HG03097 (cell line): ENCODE measurements around the gene AKR1A1.
"Not testable (repeated sequence)": the region's sequence is repeated elsewhere in the genome, so short reads cannot be mapped to it uniquely, and the experiment has no call there.

ENCODE experiments used
- ATAC-seq: cut with Tn5 transposase; IDR thresholded peaks from one replicate; pipeline ENCODE4 v1.9.1; 2021; ENCODE audit not compliant: unreplicated experiment, low FRiP score

AKR1A1 gene

GRCh38 chr1:45522324-45523104 is 28.1 kb upstream of the AKR1A1 start:
- ATAC-seq: peak; percentile 18

GRCh38 chr1:45523516-45523915 is 27.1 kb upstream of the AKR1A1 start:
- ATAC-seq: not testable (repeated sequence)

GRCh38 chr1:45523975-45524374 is 26.7 kb upstream of the AKR1A1 start:
- ATAC-seq: not testable (repeated sequence)

GRCh38 chr1:45526135-45526644 is 24.4 kb upstream of the AKR1A1 start:
- ATAC-seq: no peak

GRCh38 chr1:45530632-45531135 is 19.9 kb upstream of the AKR1A1 start:
- ATAC-seq: no peak

GRCh38 chr1:45531873-45532272 is 18.8 kb upstream of the AKR1A1 start:
- ATAC-seq: no peak

GRCh38 chr1:45535988-45536766 is 14.4 kb upstream of the AKR1A1 start:
- ATAC-seq: no peak

GRCh38 chr1:45536886-45537285 is 13.7 kb upstream of the AKR1A1 start:
- no peak for ATAC-seq

GRCh38 chr1:45541193-45541592 is 9.4 kb upstream of the AKR1A1 start:
- ATAC-seq: no peak

- ATAC-seq: no peak
These were observed 8.0 kb upstream of the AKR1A1 start for GRCh38 chr1:45542591-45542990.

- ATAC-seq: peak; percentile 47
These were observed 6.8 kb upstream of the AKR1A1 start for GRCh38 chr1:45543581-45544417.

- ATAC-seq: no peak
These were observed 6.1 kb upstream of the AKR1A1 start for GRCh38 chr1:45544530-45544929.

GRCh38 chr1:45545019-45545493 is 5.6 kb upstream of the AKR1A1 start:
- peak; percentile 50 for ATAC-seq

GRCh38 chr1:45545553-45546310 is 4.9 kb upstream of the AKR1A1 start:
- no peak for ATAC-seq

GRCh38 chr1:45551684-45552083 is 1.1 kb downstream of the AKR1A1 start:
- no peak for ATAC-seq

GRCh38 chr1:45552331-45552730 is 1.7 kb downstream of the AKR1A1 start:
- no peak for ATAC-seq

GRCh38 chr1:45554198-45554597 is 3.6 kb downstream of the AKR1A1 start:
- ATAC-seq: no peak

- ATAC-seq: no peak
These were observed 6.9 kb downstream of the AKR1A1 start for GRCh38 chr1:45557422-45557944.

- ATAC-seq: no peak
These were observed 13.2 kb downstream of the AKR1A1 start for GRCh38 chr1:45563843-45564242.
